HEK293 (cell line): ENCODE measurements around the gene SLC23A3.

Experiments used
- CTCF ChIA-PET: fragments of 350-600 bp; formaldehyde crosslinking; extraction: SDS; loops from one replicate; lab custom pipeline; 2021; ENCODE audit warnings: antibody characterized with exemption; lab: Yijun Ruan, JAX
- POLR2A ChIA-PET: fragments of 300-600 bp; formaldehyde crosslinking; extraction: SDS; loops from one replicate; lab custom pipeline; 2020; ENCODE audit warnings: antibody characterized with exemption, inconsistent platforms; lab: Yijun Ruan, JAX
- H3K27ac ChIP-seq: fragments of 200-500 bp; sonication (Bioruptor generic); 2 replicates; pipeline ENCODE4 v1.5.1; 2014; ENCODE audit warnings: low read depth, low read length, control low read depth, inconsistent platforms; ENCODE audit errors: extremely low read depth
- H3K36me3 ChIP-seq, 2 experiments: fragments of 200-500 bp in 1 of 2; sonication (Bioruptor generic) in 1 of 2; 1 replicate in 1 of 2; 2 replicates in 1 of 2; pipeline ENCODE4 v1.5.1; 2014 to 2017; ENCODE audit warnings: inconsistent platforms in 2 of 2, low read length in 2 of 2; ENCODE audit not compliant: control insufficient read depth in 2 of 2, insufficient read depth in 1 of 2
- H3K4me1 ChIP-seq: fragments of 200-500 bp; sonication (Bioruptor generic); 2 replicates; pipeline ENCODE4 v1.5.1; 2014; ENCODE audit warnings: mild to moderate bottlenecking, low read length, inconsistent platforms; ENCODE audit not compliant: control insufficient read depth, insufficient read depth
- H3K4me3 ChIP-seq: 2 replicates; pipeline ENCODE4 v1.5.1; 2011; ENCODE audit warnings: low read depth, mild to moderate bottlenecking, control low read depth, low read length, moderate library complexity
- H3K9me3 ChIP-seq: fragments of 200-500 bp; sonication (Bioruptor generic); 2 replicates; pipeline ENCODE4 v1.5.1; 2014; ENCODE audit warnings: low read depth, low read length, inconsistent platforms; ENCODE audit not compliant: control insufficient read depth, insufficient read depth
- IKZF3 ChIP-seq: fragments of 450-650 bp; IDR thresholded peaks from 2 replicates; pipeline ENCODE4 v1.5.0; 2018; ENCODE audit warnings: missing biosample characterization, mild to moderate bottlenecking, missing genetic modification characterization, moderate library complexity
- KLF1 ChIP-seq: fragments of 450-650 bp; formaldehyde crosslinking; IDR thresholded peaks from 2 replicates; pipeline ENCODE4 v1.5.1; 2016; ENCODE audit warnings: missing biosample characterization, missing genetic modification characterization
- OSR2 ChIP-seq: fragments of 450-650 bp; formaldehyde crosslinking; IDR thresholded peaks from 2 replicates; pipeline ENCODE4 v1.5.1; 2016; ENCODE audit warnings: missing biosample characterization, missing genetic modification characterization
- PRDM1 ChIP-seq: fragments of 450-650 bp; formaldehyde crosslinking; IDR thresholded peaks from 2 replicates; pipeline ENCODE4; 2016; ENCODE audit warnings: missing biosample characterization, missing genetic modification characterization
- PRDM10 ChIP-seq: fragments of 450-650 bp; formaldehyde crosslinking; IDR thresholded peaks from 2 replicates; pipeline ENCODE4 v1.5.1; 2016; ENCODE audit warnings: missing biosample characterization, missing genetic modification characterization
- SP7 ChIP-seq: fragments of 450-650 bp; formaldehyde crosslinking; IDR thresholded peaks from 2 replicates; pipeline ENCODE4 v1.5.1; 2016; ENCODE audit warnings: missing biosample characterization, missing genetic modification characterization
- ZNF169 ChIP-seq: fragments of 450-650 bp; formaldehyde crosslinking; IDR thresholded peaks from 2 replicates; pipeline ENCODE4 v1.5.1; 2016; ENCODE audit warnings: missing biosample characterization, missing genetic modification characterization
- ZNF23 ChIP-seq: fragments of 450-650 bp; formaldehyde crosslinking; IDR thresholded peaks from 2 replicates; pipeline ENCODE4 v1.5.1; 2016; ENCODE audit warnings: missing biosample characterization, missing genetic modification characterization, borderline replicate concordance
- ZNF248 ChIP-seq: fragments of 450-650 bp; formaldehyde crosslinking; IDR thresholded peaks from 2 replicates; pipeline ENCODE4 v1.5.1; 2017; ENCODE audit warnings: missing biosample characterization, missing genetic modification characterization
- ZNF311 ChIP-seq: fragments of 450-650 bp; formaldehyde crosslinking; IDR thresholded peaks from 2 replicates; pipeline ENCODE4 v1.5.1; 2017; ENCODE audit warnings: missing biosample characterization, missing genetic modification characterization, borderline replicate concordance
- ZNF433 ChIP-seq: fragments of 450-650 bp; formaldehyde crosslinking; IDR thresholded peaks from 2 replicates; pipeline ENCODE4 v1.5.1; 2016; ENCODE audit warnings: missing biosample characterization, missing genetic modification characterization, low read depth
- ZNF514 ChIP-seq: fragments of 450-650 bp; formaldehyde crosslinking; IDR thresholded peaks from 2 replicates; pipeline ENCODE4 v1.5.1; 2016; ENCODE audit warnings: missing biosample characterization, missing genetic modification characterization
- ZNF529 ChIP-seq: fragments of 450-650 bp; formaldehyde crosslinking; IDR thresholded peaks from 2 replicates; pipeline ENCODE4 v1.5.1; 2017; ENCODE audit warnings: missing genetic modification characterization, missing biosample characterization; ENCODE audit not compliant: insufficient replicate concordance
- ZNF560 ChIP-seq: fragments of 450-650 bp; formaldehyde crosslinking; IDR thresholded peaks from 2 replicates; pipeline ENCODE4 v1.5.1; 2017; ENCODE audit warnings: missing biosample characterization, missing genetic modification characterization, borderline replicate concordance
- ZNF768 ChIP-seq: fragments of 450-650 bp; formaldehyde crosslinking; IDR thresholded peaks from 2 replicates; pipeline ENCODE4 v1.5.1; 2018; ENCODE audit warnings: missing biosample characterization, mild to moderate bottlenecking, missing genetic modification characterization
- ZNF837 ChIP-seq: fragments of 450-650 bp; formaldehyde crosslinking; IDR thresholded peaks from 2 replicates; pipeline ENCODE4 v1.5.1; 2016; ENCODE audit warnings: missing biosample characterization, missing genetic modification characterization
- TF ChIP-seq, protein P1 (sequence below): fragments of 450-650 bp; formaldehyde crosslinking; IDR thresholded peaks from 2 replicates; pipeline ENCODE4 v1.5.1; 2016; ENCODE audit warnings: missing biosample characterization, missing genetic modification characterization
- TF ChIP-seq, protein P2 (sequence below): fragments of 450-650 bp; formaldehyde crosslinking; IDR thresholded peaks from 2 replicates; pipeline ENCODE4 v1.5.1; 2016; ENCODE audit warnings: missing biosample characterization, missing genetic modification characterization
- TF ChIP-seq, protein P3 (sequence below): fragments of 450-650 bp; formaldehyde crosslinking; IDR thresholded peaks from 2 replicates; pipeline ENCODE4 v1.5.1; 2016; ENCODE audit warnings: missing biosample characterization, missing genetic modification characterization

Gene SLC23A3

DNA sequence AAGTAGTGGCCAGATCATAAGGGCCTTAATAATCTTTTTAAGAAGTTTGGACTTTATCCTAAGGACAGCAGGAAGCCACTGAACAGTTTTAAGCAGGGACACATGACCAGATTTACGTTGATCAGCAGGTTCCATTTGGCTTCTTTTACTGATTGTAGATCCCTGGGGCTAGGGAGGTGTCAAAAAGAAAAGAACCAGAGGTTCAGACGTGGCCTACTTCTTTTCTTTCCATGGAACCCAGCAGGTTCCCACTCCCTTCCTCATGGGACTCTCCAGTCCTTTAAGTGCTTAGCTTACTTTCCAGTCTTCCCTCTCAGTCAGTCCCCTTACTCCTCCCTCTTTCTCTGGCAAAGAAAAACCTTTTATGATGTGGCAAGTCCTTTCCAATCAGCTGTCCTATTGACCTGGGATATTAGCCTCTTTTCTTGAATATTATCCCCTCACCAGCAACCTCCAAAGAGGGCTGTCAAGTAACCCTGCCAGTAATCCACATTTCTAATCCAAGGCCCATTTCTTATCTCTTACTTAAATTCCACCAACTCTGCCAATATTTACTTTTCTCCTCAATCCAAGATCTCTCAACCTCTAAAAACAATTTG lies 42.7 kb downstream of the SLC23A3 start:
- Histone ChIP-seq H3K9me3 (no peaks in the 10 kb centered on the region), H3K27ac (peak overlapping the region; percentile 0; the same call in 1 of the 2 replicates), H3K36me3 (no peaks in the 10 kb centered on the region), H3K4me3 (no peak overlapping the region), H3K4me1 (peaks cover 57% of the 10 kb centered on the region)
- TF ChIP-seq ZNF768 (tag by site-specific recombination): no peak
- TF ChIP-seq ZNF169 (tag by site-specific recombination): no peak
- no peak for TF ChIP-seq IKZF3 (tag by site-specific recombination)
- no peak for TF ChIP-seq PRDM1
- CTCF ChIA-PET: interaction anchor here (0.6 to 9.1 kb wide), 4 partner anchors 8 to 172 kb away, joined by 3 to 79 read pairs (median 3); partner anchors contain the start of gene NHEJ1
- POLR2A ChIA-PET: no interaction called here

- H3K9me3 ChIP-seq: no peaks in the 10 kb centered on the region
- ChIA-PET CTCF (interaction anchor here (0.6 to 9.1 kb wide), 2 partner anchors 7 to 34 kb away, joined by 3 to 79 read pairs; partner anchors contain the start of gene NHEJ1), POLR2A (no interaction called here)
- no peaks in the 10 kb centered on the region for H3K36me3 ChIP-seq
- peaks cover 59% of the 10 kb centered on the region for H3K4me1 ChIP-seq
- H3K27ac ChIP-seq: peak overlapping the region; percentile 0; the same call in 1 of the 2 replicates
- TF ChIP-seq OSR2 (tag by site-specific recombination) (0 out of 2 replicates have a peak, but pooled peaks have one; percentile 19), KLF1 (no peak), SP7 (tag by site-specific recombination) (peak; percentile 90), PRDM10 (tag by site-specific recombination) (peak; percentile 86), ZNF514 (tag by site-specific recombination) (no peak)
- TF ChIP-seq, protein P1, sequence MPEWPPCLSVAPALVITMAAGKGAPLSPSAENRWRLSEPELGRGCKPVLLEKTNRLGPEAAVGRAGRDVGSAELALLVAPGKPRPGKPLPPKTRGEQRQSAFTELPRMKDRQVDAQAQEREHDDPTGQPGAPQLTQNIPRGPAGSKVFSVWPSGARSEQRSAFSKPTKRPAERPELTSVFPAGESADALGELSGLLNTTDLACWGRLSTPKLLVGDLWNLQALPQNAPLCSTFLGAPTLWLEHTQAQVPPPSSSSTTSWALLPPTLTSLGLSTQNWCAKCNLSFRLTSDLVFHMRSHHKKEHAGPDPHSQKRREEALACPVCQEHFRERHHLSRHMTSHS (tag by site-specific recombination): no peak
- no peak overlapping the region for H3K4me3 ChIP-seq
Measured at GRCh38 chr2:219126555-219126954, 43.3 kb downstream of the SLC23A3 start.

DNA sequence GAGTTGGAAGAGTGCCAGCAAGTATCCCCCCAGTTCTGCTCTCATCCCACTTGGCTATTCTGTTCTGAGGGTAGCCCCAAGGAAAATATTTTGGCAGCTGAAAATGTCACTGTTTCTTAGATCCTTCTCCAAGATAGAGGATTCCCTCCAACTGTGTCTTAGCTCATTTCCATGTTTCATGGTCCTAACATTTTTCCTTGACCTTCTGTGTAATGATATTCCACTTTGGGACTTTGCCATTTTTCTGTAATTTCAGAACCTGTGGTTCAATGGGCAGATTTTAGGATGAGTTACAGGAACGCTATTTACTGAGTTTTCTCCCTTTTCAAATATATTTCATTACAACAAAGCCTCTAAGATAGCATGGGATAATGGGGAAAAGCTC lies 44.0 kb downstream of the SLC23A3 start:
- POLR2A ChIA-PET: no interaction called here
- TF ChIP-seq, protein P2, sequence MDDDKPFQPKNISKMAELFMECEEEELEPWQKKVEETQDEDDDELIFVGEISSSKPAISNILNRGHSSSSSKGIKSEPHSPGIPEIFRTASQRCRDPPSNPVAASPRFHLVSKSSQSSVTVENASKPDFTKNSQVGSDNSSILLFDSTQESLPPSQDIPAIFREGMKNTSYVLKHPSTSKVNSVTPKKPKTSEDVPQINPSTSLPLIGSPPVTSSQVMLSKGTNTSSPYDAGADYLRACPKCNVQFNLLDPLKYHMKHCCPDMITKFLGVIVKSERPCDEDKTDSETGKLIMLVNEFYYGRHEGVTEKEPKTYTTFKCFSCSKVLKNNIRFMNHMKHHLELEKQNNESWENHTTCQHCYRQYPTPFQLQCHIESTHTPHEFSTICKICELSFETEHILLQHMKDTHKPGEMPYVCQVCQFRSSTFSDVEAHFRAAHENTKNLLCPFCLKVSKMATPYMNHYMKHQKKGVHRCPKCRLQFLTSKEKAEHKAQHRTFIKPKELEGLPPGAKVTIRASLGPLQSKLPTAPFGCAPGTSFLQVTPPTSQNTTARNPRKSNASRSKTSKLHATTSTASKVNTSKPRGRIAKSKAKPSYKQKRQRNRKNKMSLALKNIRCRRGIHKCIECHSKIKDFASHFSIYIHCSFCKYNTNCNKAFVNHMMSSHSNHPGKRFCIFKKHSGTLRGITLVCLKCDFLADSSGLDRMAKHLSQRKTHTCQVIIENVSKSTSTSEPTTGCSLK: no peak
- no peak for TF ChIP-seq ZNF433
- no peak for TF ChIP-seq ZNF529 (tag by site-specific recombination)
- TF ChIP-seq, protein P3, sequence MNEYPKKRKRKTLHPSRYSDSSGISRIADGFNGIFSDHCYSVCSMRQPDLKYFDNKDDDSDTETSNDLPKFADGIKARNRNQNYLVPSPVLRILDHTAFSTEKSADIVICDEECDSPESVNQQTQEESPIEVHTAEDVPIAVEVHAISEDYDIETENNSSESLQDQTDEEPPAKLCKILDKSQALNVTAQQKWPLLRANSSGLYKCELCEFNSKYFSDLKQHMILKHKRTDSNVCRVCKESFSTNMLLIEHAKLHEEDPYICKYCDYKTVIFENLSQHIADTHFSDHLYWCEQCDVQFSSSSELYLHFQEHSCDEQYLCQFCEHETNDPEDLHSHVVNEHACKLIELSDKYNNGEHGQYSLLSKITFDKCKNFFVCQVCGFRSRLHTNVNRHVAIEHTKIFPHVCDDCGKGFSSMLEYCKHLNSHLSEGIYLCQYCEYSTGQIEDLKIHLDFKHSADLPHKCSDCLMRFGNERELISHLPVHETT (tag by site-specific recombination): no peak
- TF ChIP-seq ZNF837 (tag by site-specific recombination): no peak
- no peak for TF ChIP-seq ZNF560 (tag by site-specific recombination)
- TF ChIP-seq ZNF311 (tag by site-specific recombination): no peak
- no peak for TF ChIP-seq ZNF23 (tag by site-specific recombination)
- TF ChIP-seq ZNF248 (tag by site-specific recombination): no peak

More for the DNA sequence above, 44.0 kb downstream of the SLC23A3 start:
- CTCF ChIA-PET: interaction anchor here (0.6 to 11.2 kb wide), 7 partner anchors 16 to 146 kb away, joined by 3 to 123 read pairs (median 3); partner anchors contain the start of gene NHEJ1
- Histone ChIP-seq H3K9me3 (no peaks in the 10 kb centered on the region), H3K4me1 (peaks cover 59% of the 10 kb centered on the region), H3K4me3 (no peak overlapping the region), H3K27ac (peak overlapping the region; percentile 8; the same call in 1 of the 2 replicates), H3K36me3 (no peaks in the 10 kb centered on the region)
